C1 segment of cervical spinal cord (tissue), 14 donors: ENCODE data around the gene ANXA8.
"Not testable (repeated sequence)": the region's sequence is repeated elsewhere in the genome, so short reads cannot be mapped to it uniquely, and the experiment has no call there.

Source experiments
- DNase-seq, 14 donors: peaks; one replicate each; lab custom pipeline; 2025; lab: John Stamatoyannopoulos, UW

The ANXA8 gene

GRCh38 chr10:47483923-47484322 lies at the start of gene ANXA8:
ANXA8 (minus strand) TSS chr10:47484115; CDS start chr10:47483933, 182 bp downstream.
- DNase-seq, result not testable (repeated sequence)

- DNase-seq, result not testable (repeated sequence)
These were observed 39.6 kb upstream of the ANXA8 start, which contains the start of gene AGAP9 for GRCh38 chr10:47523475-47523874. AGAP9 (minus strand) TSS chr10:47523638; CDS start chr10:47523526, 112 bp downstream.

- not testable (repeated sequence) for DNase-seq
These were observed 18.4 kb upstream of the ANXA8 start for GRCh38 chr10:47502313-47502712.

- DNase-seq, result not testable (repeated sequence)
These were observed 10.3 kb upstream of the ANXA8 start for GRCh38 chr10:47494226-47494625.

DNA sequence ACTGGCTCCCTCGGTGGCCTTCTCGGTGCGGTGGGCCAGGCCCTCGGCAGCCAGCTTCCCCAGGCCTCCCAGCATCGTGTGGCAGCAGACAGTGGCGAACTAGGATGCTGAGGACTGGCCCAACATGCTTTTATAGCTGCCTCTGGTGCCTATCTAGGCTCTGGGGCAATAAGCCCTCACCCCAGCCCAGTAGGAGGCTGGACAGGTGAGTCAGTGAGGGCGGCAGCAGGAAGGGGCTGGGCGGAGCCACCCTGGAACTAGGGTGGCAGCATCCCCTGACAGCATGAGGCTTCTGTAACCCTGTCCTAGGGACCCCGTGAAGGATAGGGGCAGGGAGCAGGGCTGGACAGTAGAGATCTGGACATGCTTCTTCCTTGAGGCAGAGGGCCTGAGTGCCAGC lies 7.7 kb upstream of the ANXA8 start, which contains the start of gene FAM25G:
FAM25G (minus strand) TSS at position 101 of the 400 bp plus-strand sequence; CDS start at position 75, 26 bp downstream.
- DNase-seq, result not testable (repeated sequence)

- not testable (repeated sequence) for DNase-seq
These were observed 5.7 kb upstream of the ANXA8 start for GRCh38 chr10:47489630-47490029.

GRCh38 chr10:47485943-47486342 lies 2.0 kb upstream of the ANXA8 start:
- not testable (repeated sequence) for DNase-seq

DNA sequence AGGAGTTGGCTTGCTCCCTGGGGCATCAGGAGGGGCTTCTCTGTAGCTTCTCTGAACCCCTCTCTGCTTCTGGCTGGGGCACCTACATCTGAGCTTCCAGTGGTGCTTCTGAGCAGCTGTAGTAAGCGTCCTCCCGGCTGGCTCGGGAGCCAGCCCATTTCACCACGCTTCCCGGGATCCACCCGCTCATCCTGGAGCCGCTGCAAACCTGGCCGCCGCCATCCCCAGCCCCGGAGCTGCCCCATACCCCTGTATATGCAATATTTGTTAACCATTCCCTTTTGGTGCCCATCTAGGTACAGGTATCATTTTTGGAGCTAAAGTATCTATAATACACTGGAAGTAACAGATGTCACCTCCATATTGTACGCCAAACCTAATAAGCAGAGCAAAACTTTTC lies 871 bp upstream of the ANXA8 start:
- DNase-seq, result not testable (repeated sequence)

- not testable (repeated sequence) for DNase-seq
These were observed 1.5 kb downstream of the ANXA8 start for GRCh38 chr10:47482367-47482766.

GRCh38 chr10:47481768-47482181 lies 2.1 kb downstream of the ANXA8 start:
- not testable (repeated sequence) for DNase-seq

DNA sequence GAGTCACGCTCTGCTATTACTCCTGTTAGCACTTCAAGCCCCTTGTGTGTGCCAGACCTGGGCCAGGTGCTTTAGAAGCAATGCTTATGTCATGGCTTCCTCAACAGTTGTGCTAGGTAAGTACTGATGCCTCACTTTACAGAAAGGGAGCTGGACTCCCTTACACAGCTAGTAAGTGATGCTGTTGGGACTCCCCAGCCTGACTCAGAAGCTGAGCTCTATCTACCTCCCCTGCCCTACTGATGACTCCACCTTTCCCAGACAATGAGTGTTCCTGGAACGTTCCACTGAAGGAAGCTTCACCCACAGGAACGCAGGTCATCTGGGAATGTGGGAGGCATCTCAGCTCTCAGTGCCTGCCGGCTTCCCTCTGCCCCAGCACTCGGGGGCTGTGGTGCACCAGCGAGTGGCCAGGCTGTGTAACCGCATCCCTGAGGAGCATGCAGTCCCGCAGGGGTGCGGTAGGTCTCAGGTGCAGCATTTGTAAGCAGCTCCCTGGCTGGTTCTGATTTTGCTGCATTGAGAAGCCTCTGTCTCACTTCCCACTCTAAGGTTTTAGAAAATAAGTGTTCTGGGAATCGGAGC lies 2.6 kb downstream of the ANXA8 start:
- DNase-seq, result not testable (repeated sequence)

- DNase-seq, result not testable (repeated sequence)
These were observed 3.8 kb downstream of the ANXA8 start for GRCh38 chr10:47480133-47480532.

GRCh38 chr10:47478114-47478513 lies 5.8 kb downstream of the ANXA8 start:
- not testable (repeated sequence) for DNase-seq

DNA sequence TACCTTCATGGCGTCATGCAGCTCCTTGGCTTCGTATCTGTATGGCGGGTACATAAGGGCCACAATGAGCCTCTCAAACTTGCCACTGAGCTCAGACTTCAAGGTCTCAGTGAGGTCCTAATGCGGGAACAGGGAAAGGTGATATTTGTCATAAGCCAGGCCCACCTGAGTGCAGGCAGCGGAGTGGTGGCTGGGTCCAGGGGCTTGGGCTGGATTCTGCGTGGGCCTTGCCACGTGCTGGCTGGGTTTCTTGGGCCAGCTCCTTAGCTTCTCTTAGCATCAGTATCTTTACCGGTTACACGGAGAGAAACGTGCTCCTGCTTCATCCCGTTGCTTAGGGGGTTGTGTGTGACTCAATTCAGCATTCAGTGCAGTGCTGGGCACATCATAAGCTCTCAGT lies 6.8 kb downstream of the ANXA8 start:
- DNase-seq, result not testable (repeated sequence)

- DNase-seq, result not testable (repeated sequence)
These were observed 8.8 kb downstream of the ANXA8 start for GRCh38 chr10:47475101-47475500.

GRCh38 chr10:47473516-47473915 lies 10.4 kb downstream of the ANXA8 start:
- not testable (repeated sequence) for DNase-seq

DNA sequence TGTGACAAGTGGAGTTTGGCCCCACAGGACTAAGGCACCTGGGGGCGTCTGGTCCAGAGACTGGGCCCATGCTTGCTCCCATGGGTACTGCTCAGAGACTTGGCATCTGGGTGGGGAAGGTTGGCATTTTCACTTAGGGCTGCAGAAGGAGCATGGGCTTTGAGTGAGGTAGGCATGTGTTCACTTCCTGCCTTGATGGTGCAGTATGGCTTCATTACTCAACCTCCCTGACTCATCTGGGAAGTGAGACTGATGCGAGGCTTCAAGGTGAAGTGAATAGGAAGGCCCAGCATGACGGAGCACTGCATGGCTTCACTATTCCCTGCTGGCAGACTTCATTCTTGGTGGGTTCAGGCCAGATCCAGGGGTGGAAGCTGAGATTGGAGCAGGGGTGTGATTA lies 11.3 kb downstream of the ANXA8 start:
- DNase-seq, result not testable (repeated sequence)

DNA sequence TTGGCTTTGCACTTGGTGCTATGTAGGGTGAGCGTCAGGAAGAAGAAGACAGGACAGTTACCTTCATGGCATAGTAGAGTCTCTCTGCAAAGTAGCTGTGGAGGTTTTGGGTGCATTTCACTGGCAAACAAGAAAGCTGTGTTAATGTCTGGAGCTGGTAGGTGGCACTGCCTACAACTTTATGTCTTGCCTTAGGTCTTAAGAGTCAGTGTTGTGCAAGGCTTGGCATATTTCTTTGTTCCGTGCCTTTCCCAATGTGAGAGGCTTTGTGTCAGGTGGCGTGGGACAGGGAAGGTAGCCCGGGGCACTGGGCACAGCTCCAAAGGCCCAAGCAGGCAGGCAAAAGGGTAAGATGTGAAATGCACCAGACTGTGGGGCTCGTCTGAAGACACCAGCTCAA lies 11.8 kb downstream of the ANXA8 start:
- DNase-seq, result not testable (repeated sequence)

- DNase-seq, result not testable (repeated sequence)
These were observed 15.0 kb downstream of the ANXA8 start for GRCh38 chr10:47468731-47469528.

GRCh38 chr10:47467957-47468356 lies 16.0 kb downstream of the ANXA8 start:
- DNase-seq, result not testable (repeated sequence)

GRCh38 chr10:47467458-47467857 lies 16.5 kb downstream of the ANXA8 start:
- DNase-seq, result not testable (repeated sequence)

DNA sequence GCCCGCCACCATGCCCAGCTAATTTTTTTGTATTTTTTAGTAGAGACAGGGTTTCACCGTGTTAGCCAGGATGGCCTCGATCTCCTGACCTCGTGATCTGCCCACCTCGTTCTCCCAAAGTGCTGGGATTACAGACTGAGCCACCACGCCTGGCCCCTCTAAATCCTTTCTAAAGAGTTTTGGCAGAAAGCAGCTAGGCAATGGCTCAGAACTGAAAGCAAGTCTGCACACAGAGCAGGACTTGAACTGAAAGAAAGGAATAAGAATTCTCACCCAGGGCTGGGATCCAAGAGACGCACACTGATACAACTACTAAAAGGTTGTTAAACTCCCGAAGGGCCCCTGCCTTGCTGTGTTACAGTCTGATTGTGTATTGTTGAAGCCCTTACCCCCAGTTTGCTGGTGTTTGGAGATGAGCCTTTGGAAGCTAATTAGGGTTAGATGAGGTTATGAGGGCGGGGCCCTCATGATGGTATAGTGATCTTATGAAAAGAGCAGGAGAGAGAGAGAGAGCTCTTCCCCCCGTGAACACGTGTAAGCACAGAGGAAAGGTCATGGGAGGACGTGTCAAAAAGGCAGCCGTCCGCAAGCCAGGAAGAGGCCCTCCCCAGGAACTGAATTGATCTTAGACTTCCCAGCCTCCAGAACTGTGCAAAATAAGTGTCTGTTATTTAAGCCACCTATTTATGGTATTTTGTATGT lies 18.5 kb downstream of the ANXA8 start:
- DNase-seq, result not testable (repeated sequence)
